ENCODE measurements around the gene CFTR. TPM values are rescaled to one million over a fixed set of nuclear protein-coding genes. Genes with fewer than 3 reads are reported as not detected.

The CFTR gene
- total and polyA plus RNA-seq, 2 donors (not counting 1 experiment from before 2014, with no cell fraction given), result under 0.01 to 0.25 TPM

DNA sequence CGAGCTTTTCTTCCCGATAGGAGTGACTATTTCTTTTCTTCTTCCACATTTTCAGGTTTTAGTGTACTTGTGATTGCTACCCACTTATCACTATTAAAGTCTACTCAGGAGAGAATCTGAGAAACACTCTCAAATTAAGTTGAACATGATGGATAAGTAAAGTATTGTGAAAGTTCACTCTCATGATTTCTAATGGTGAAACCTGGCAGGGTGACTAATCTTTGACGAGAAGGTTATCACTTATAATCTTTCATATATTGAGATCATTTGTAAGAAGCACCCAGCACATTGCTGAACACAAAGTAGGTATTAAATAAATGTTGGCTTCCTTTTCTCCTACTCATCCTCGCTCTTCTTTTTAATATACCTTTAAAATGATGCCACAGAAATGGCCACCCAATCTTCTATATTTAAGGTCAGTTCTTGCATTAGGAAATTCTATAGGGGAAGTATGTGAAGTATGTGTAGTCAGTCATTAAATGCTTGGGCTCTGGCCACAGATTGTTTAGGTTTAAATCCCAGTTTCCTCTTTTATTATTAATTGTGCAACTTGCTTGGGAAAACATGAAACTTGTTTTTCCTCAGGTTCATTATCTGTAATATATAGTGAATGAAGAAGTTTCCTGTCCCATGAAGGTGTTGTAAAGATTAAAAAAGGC is 3.1 kb upstream of the CFTR start:
- peaks cover 21% of the 10 kb centered on the region for H3K27me3 ChIP-seq (ENCODE audit: control insufficient read depth, insufficient read depth, low read length)
- DNase-seq (ENCODE audit: low read depth in 2 of 2), result no peak
- H3K9me3 ChIP-seq (ENCODE audit: control insufficient read depth, insufficient read depth, low read depth, low read length), result no peaks in the 10 kb centered on the region
- H3K9ac ChIP-seq (ENCODE audit: insufficient read depth, low read length), result no peak overlapping the region
- H2AFZ ChIP-seq (ENCODE audit: low read length), result no peak overlapping the region
- TF ChIP-seq EZH2 (IDR thresholded peaks at IDR 0.05; ENCODE audit: low read length, missing control alignments), result no peak
- TF ChIP-seq, protein P1, sequence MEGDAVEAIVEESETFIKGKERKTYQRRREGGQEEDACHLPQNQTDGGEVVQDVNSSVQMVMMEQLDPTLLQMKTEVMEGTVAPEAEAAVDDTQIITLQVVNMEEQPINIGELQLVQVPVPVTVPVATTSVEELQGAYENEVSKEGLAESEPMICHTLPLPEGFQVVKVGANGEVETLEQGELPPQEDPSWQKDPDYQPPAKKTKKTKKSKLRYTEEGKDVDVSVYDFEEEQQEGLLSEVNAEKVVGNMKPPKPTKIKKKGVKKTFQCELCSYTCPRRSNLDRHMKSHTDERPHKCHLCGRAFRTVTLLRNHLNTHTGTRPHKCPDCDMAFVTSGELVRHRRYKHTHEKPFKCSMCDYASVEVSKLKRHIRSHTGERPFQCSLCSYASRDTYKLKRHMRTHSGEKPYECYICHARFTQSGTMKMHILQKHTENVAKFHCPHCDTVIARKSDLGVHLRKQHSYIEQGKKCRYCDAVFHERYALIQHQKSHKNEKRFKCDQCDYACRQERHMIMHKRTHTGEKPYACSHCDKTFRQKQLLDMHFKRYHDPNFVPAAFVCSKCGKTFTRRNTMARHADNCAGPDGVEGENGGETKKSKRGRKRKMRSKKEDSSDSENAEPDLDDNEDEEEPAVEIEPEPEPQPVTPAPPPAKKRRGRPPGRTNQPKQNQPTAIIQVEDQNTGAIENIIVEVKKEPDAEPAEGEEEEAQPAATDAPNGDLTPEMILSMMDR (conservative IDR thresholded peaks at IDR 0.05 in 1 of 2, IDR thresholded peaks at IDR 0.05 in 1 of 2; ENCODE audit: low read depth in 1 of 2, low read length in 2 of 2), result no peak
- no peaks in the 10 kb centered on the region for H4K20me1 ChIP-seq (ENCODE audit: control insufficient read depth, extremely low read depth, insufficient read depth, low read length)
- H3K79me2 ChIP-seq (ENCODE audit: control insufficient read depth, insufficient read depth, low read length), result no peaks in the 10 kb centered on the region
- no peaks in the 10 kb centered on the region for H3K36me3 ChIP-seq (ENCODE audit: control insufficient read depth, insufficient read depth, low read length)
- no peak overlapping the region for H3K27ac ChIP-seq (ENCODE audit: insufficient read depth, low read length)
- no peak overlapping the region for H3K4me2 ChIP-seq (ENCODE audit: extremely low read depth, insufficient read depth, low read length)
- H3K4me3 ChIP-seq (replicated peaks in 1 of 4; ENCODE audit: control extremely low read depth in 1 of 4, insufficient read depth in 1 of 4, low read depth in 3 of 4, low read length in 4 of 4), result no peak overlapping the region
- H3K4me1 ChIP-seq (ENCODE audit: control insufficient read depth, extremely low read depth, insufficient read depth, low read length), result no peaks in the 10 kb centered on the region

DNA sequence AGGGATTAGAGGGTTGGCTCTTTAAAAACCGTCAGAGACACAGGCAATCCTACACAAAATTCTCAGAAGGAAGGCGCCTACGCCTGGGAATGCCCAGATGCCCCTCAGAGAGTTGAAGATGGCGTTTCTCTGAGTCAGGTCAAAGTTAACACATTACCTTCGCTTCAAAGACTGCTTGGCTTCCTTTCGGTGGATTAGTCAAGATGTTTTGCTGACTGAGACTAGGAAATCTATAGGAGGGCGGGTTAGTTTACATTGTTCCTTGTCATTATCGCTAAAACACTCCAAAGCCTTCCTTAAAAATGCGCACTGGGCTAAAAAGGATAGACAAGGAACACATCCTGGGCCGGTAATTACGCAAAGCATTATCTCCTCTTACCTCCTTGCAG is 995 bp upstream of the CFTR start:
- Histone ChIP-seq H3K27ac (ENCODE audit: insufficient read depth, low read length) (no peak overlapping the region), H3K79me2 (ENCODE audit: control insufficient read depth, insufficient read depth, low read length) (no peaks in the 10 kb centered on the region), H3K27me3 (ENCODE audit: control insufficient read depth, insufficient read depth, low read length) (peaks cover 21% of the 10 kb centered on the region), H3K9me3 (ENCODE audit: control insufficient read depth, insufficient read depth, low read depth, low read length) (no peaks in the 10 kb centered on the region), H3K4me3 (replicated peaks in 1 of 4; ENCODE audit: control extremely low read depth in 1 of 4, insufficient read depth in 1 of 4, low read depth in 3 of 4, low read length in 4 of 4) (peak overlapping the region in 1 of 4 experiments; percentile 71), H3K4me2 (ENCODE audit: extremely low read depth, insufficient read depth, low read length) (no peak overlapping the region), H3K9ac (ENCODE audit: insufficient read depth, low read length) (no peak overlapping the region), H2AFZ (ENCODE audit: low read length) (no peak overlapping the region), H4K20me1 (ENCODE audit: control insufficient read depth, extremely low read depth, insufficient read depth, low read length) (no peaks in the 10 kb centered on the region), H3K36me3 (ENCODE audit: control insufficient read depth, insufficient read depth, low read length) (no peaks in the 10 kb centered on the region), H3K4me1 (ENCODE audit: control insufficient read depth, extremely low read depth, insufficient read depth, low read length) (no peaks in the 10 kb centered on the region)
- no peak for DNase-seq (ENCODE audit: low read depth in 2 of 2)
- TF ChIP-seq, protein P1 (conservative IDR thresholded peaks at IDR 0.05 in 1 of 2, IDR thresholded peaks at IDR 0.05 in 1 of 2; ENCODE audit: low read depth in 1 of 2, low read length in 2 of 2), result no peak
- no peak for TF ChIP-seq EZH2 (IDR thresholded peaks at IDR 0.05; ENCODE audit: low read length, missing control alignments)

DNA sequence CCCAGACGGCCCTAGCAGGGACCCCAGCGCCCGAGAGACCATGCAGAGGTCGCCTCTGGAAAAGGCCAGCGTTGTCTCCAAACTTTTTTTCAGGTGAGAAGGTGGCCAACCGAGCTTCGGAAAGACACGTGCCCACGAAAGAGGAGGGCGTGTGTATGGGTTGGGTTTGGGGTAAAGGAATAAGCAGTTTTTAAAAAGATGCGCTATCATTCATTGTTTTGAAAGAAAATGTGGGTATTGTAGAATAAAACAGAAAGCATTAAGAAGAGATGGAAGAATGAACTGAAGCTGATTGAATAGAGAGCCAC is 184 bp downstream of the CFTR start:
- DNase-seq (ENCODE audit: low read depth in 2 of 2), result no peak
- Histone ChIP-seq H3K4me1 (ENCODE audit: control insufficient read depth, extremely low read depth, insufficient read depth, low read length) (no peaks in the 10 kb centered on the region), H3K4me3 (replicated peaks in 1 of 4; ENCODE audit: control extremely low read depth in 1 of 4, insufficient read depth in 1 of 4, low read depth in 3 of 4, low read length in 4 of 4) (peak overlapping the region in 2 of 4 experiments; percentile 41 to 71), H3K36me3 (ENCODE audit: control insufficient read depth, insufficient read depth, low read length) (no peaks in the 10 kb centered on the region), H3K9me3 (ENCODE audit: control insufficient read depth, insufficient read depth, low read depth, low read length) (no peaks in the 10 kb centered on the region), H2AFZ (ENCODE audit: low read length) (no peak overlapping the region), H4K20me1 (ENCODE audit: control insufficient read depth, extremely low read depth, insufficient read depth, low read length) (no peaks in the 10 kb centered on the region), H3K79me2 (ENCODE audit: control insufficient read depth, insufficient read depth, low read length) (no peaks in the 10 kb centered on the region), H3K4me2 (ENCODE audit: extremely low read depth, insufficient read depth, low read length) (no peak overlapping the region), H3K9ac (ENCODE audit: insufficient read depth, low read length) (no peak overlapping the region), H3K27ac (ENCODE audit: insufficient read depth, low read length) (no peak overlapping the region), H3K27me3 (ENCODE audit: control insufficient read depth, insufficient read depth, low read length) (peaks cover 21% of the 10 kb centered on the region)
- no peak for TF ChIP-seq EZH2 (IDR thresholded peaks at IDR 0.05; ENCODE audit: low read length, missing control alignments)
- TF ChIP-seq, protein P1 (conservative IDR thresholded peaks at IDR 0.05 in 1 of 2, IDR thresholded peaks at IDR 0.05 in 1 of 2; ENCODE audit: low read depth in 1 of 2, low read length in 2 of 2), result no peak

Measured in fibroblast of lung (primary cell).